ENCODE results near the gene TUB. TPM values are rescaled to one million over a fixed set of nuclear protein-coding genes. Genes with fewer than 3 reads are reported as not detected.

TUB gene
- total and polyA plus RNA-seq, 2 of the 8 experiments (the other 6 are each of a cell fraction or from before 2014, with no cell fraction given) = 15.3 to 31.3 TPM

- Histone ChIP-seq H3K23ac (ENCODE audit: insufficient read length) (no peak overlapping the region), H3K79me2 (ENCODE audit: control insufficient read depth in 1 of 2, insufficient read depth in 2 of 2, low read length in 2 of 2) (no peaks in the 10 kb centered on the region), H2AK5ac (ENCODE audit: low read depth, low read length) (no peak overlapping the region), H3K23me2 (ENCODE audit: low read depth, low read length) (no peaks in the 10 kb centered on the region), H4K8ac (ENCODE audit: extremely low read depth, insufficient read depth, low read length) (no peak overlapping the region), H3K56ac (replicated peaks; ENCODE audit: insufficient read length, low read depth, low read length) (no peak overlapping the region), H4K20me1 (replicated peaks in 1 of 2; ENCODE audit: control insufficient read depth in 1 of 2, insufficient read depth in 2 of 2, low read length in 2 of 2) (peaks cover 2% of the 10 kb centered on the region in 2 experiments), H2AFZ (ENCODE audit: low read length) (no peak overlapping the region), H3K79me1 (ENCODE audit: low read depth, low read length) (no peaks in the 10 kb centered on the region), H3K4ac (replicated peaks; ENCODE audit: insufficient read length, low read depth, low read length) (no peak overlapping the region), H3K18ac (ENCODE audit: extremely low read depth, low read length) (no peak overlapping the region), H2BK15ac (ENCODE audit: low read length) (no peak overlapping the region), H3K14ac (ENCODE audit: insufficient read length) (no peak overlapping the region), H3K4me2 (ENCODE audit: insufficient read depth in 1 of 2, low read depth in 2 of 2, low read length in 2 of 2) (no peak overlapping the region), H4K5ac (ENCODE audit: insufficient read length, low read depth, low read length) (no peak overlapping the region), H3K36me3 (ENCODE audit: control insufficient read depth in 2 of 4, insufficient read depth in 4 of 4, low read length in 3 of 4) (peaks cover 12 to 41% (median 34%) of the 10 kb centered on the region in 4 experiments), H3K9me3 (ENCODE audit: insufficient read depth in 2 of 2, low read depth in 1 of 2, low read length in 1 of 2) (no peaks in the 10 kb centered on the region), H4K91ac (replicated peaks; ENCODE audit: insufficient read length, low read length) (no peak overlapping the region), H2BK5ac (ENCODE audit: low read depth, low read length) (no peak overlapping the region), H3K4me3 (ENCODE audit: extremely low read depth in 1 of 4, insufficient read depth in 2 of 4, low read depth in 3 of 4, low read length in 4 of 4) (no peak overlapping the region), H3K4me1 (replicated peaks in 1 of 4; ENCODE audit: control insufficient read depth in 3 of 4, insufficient read depth in 4 of 4, low read length in 3 of 4) (no peaks in the 10 kb centered on the region), H3K27me3 (replicated peaks in 1 of 4; ENCODE audit: control insufficient read depth in 3 of 4, extremely low read depth in 1 of 4, insufficient read depth in 3 of 4, low read length in 3 of 4) (no peaks in the 10 kb centered on the region), H3K9ac (replicated peaks in 1 of 4; ENCODE audit: extremely low read depth in 1 of 4, low read depth in 3 of 4, low read length in 3 of 4) (no peak overlapping the region), H2BK12ac (ENCODE audit: low read depth, low read length) (no peak overlapping the region), H2BK20ac (ENCODE audit: low read length) (no peak overlapping the region), H3K27ac (ENCODE audit: low read depth, low read length) (no peak overlapping the region), H2BK120ac (replicated peaks; ENCODE audit: low read depth, low read length) (no peak overlapping the region)
- ChIA-PET CTCF (ENCODE audit: partially characterized antibody) (interaction anchor here (0.9 to 30.2 kb wide), 8 partner anchors 11 to 211 kb away, joined by 3 to 1283 read pairs (median 4); no protein-coding TSS in a partner anchor), POLR2A (ENCODE audit: partially characterized antibody) (interaction anchor here (0.8 kb wide), 2 partner anchors 49 to 97 kb away, joined by 3 read pairs; no protein-coding TSS in a partner anchor)
- FAIRE-seq (no peak), DNase-seq (ENCODE audit: low read depth in 1 of 2, low spot score in 2 of 2) (no peak)
- TF ChIP-seq ASH2L (IDR thresholded peaks at IDR 0.05; ENCODE audit: low read length) (no peak), SAP30 (IDR thresholded peaks at IDR 0.05; ENCODE audit: insufficient read depth, insufficient replicate concordance, low read length) (no peak), SIRT6 (IDR thresholded peaks at IDR 0.05; ENCODE audit: low read length) (no peak), BACH1 (IDR thresholded peaks at IDR 0.05; ENCODE audit: low read length) (no peak), SIN3A (conservative IDR thresholded peaks at IDR 0.05 in 1 of 2, IDR thresholded peaks at IDR 0.05 in 1 of 2; ENCODE audit: low read depth in 1 of 2, low read length in 2 of 2) (no peak), CBX5 (IDR thresholded peaks at IDR 0.05; ENCODE audit: low read depth, low read length) (no peak), FOSL1 (IDR thresholded peaks at IDR 0.05; ENCODE audit: insufficient read depth, low read depth, low read length) (no peak), EZH2 (IDR thresholded peaks at IDR 0.05; ENCODE audit: low read depth, low read length, severe bottlenecking) (no peak)
- 81% methylated on average over 2 of the region's 2 CpGs; no CpG with 5 or more reads in 1 of the 2 experiments for WGBS, 2 experiments (ENCODE audit: extremely low coverage in 1 of 2, insufficient coverage in 1 of 2, insufficient read length in 1 of 2, insufficient replicate concordance in 2 of 2, low coverage in 1 of 2, low lambda C conversion rate in 2 of 2, missing lambda C conversion rate in 1 of 2)
Measured at GRCh38 chr11:8103909-8104308, 22.9 kb downstream of the TUB start.
